NB4 (cell line): ENCODE results near the gene RRAS2.
A peak's percentile ranks its signal among the peaks of the same experiment; 100 is the strongest.

Experiments
- DNase-seq: peaks from one replicate; pipeline ENCODE4 v3.0.0; 2010; ENCODE audit warnings: low read depth
- H3K4me3 ChIP-seq: one replicate; pipeline ENCODE4 v1.5.1; 2011; ENCODE audit warnings: mild to moderate bottlenecking, low read depth, low read length, moderate library complexity
- MAX ChIP-seq: IDR thresholded peaks from 2 replicates; pipeline ENCODE4 v1.6.1; 2011; ENCODE audit warnings: low read depth, low read length
- MYC ChIP-seq: IDR thresholded peaks from 2 replicates; pipeline ENCODE4 v1.6.1; 2011; ENCODE audit warnings: low read depth, low read length
- POLR2A ChIP-seq: IDR thresholded peaks from 2 replicates; pipeline ENCODE4 v1.6.1; 2011; ENCODE audit warnings: mild to moderate bottlenecking; ENCODE audit not compliant: insufficient read length; ENCODE audit errors: extremely low read depth
- TF ChIP-seq, protein P1 (sequence below): IDR thresholded peaks from one replicate; pipeline ENCODE4 v1.5.1; 2012; ENCODE audit warnings: low read depth, low read length

Gene RRAS2

DNA sequence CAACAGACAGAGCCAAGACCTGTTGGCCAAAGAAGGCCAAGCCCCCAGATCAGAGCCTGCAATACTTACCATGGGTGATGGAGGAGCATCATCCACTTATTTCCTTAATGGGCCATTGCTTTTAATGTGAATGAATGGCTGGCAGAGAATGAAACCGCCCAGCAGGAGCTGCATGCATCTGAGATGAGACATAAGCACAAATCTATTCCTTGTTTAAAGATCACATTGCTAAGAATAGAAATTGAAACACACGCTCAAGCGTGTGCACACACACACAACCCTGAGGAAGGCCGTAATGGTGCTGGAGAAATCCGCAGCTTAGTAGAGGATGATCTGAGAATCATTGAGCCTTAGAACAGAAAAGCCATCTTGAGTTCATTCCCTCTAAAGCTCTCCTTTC, 5.3 kb upstream of the RRAS2 start:
- DNase-seq = no peak
- no peak overlapping the region for H3K4me3 ChIP-seq
- no peak for TF ChIP-seq POLR2A

DNA sequence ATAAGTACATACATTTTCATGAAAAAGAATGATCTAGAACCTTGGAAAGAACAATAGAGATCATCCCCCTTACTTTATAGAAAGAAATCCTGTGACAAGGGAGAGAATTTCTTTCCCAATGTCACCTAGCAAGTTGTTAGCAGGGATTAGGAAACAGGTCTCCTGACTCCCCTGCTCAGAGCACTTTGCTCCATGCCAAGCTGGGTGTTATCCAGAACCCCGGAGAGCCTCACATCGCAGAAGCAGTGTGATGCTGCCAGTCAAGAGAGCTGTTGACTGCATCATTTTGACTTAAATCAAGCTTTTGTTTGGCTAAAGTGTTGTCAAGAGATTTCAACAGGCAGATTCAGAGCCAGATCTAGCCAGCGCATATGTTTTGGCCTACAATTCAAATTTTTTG, 3.6 kb upstream of the RRAS2 start:
- TF ChIP-seq MAX = no peak
- TF ChIP-seq POLR2A = no peak
- no peak for TF ChIP-seq MYC
- TF ChIP-seq, protein P1, sequence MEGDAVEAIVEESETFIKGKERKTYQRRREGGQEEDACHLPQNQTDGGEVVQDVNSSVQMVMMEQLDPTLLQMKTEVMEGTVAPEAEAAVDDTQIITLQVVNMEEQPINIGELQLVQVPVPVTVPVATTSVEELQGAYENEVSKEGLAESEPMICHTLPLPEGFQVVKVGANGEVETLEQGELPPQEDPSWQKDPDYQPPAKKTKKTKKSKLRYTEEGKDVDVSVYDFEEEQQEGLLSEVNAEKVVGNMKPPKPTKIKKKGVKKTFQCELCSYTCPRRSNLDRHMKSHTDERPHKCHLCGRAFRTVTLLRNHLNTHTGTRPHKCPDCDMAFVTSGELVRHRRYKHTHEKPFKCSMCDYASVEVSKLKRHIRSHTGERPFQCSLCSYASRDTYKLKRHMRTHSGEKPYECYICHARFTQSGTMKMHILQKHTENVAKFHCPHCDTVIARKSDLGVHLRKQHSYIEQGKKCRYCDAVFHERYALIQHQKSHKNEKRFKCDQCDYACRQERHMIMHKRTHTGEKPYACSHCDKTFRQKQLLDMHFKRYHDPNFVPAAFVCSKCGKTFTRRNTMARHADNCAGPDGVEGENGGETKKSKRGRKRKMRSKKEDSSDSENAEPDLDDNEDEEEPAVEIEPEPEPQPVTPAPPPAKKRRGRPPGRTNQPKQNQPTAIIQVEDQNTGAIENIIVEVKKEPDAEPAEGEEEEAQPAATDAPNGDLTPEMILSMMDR = no peak

GRCh38 chr11:14361951-14362350, 3.0 kb upstream of the RRAS2 start:
- no peak overlapping the region for H3K4me3 ChIP-seq
- TF ChIP-seq, protein P1 = no peak

More for the DNA sequence above, 3.6 kb upstream of the RRAS2 start:
- DNase-seq = no peak
- no peak overlapping the region for H3K4me3 ChIP-seq

DNA sequence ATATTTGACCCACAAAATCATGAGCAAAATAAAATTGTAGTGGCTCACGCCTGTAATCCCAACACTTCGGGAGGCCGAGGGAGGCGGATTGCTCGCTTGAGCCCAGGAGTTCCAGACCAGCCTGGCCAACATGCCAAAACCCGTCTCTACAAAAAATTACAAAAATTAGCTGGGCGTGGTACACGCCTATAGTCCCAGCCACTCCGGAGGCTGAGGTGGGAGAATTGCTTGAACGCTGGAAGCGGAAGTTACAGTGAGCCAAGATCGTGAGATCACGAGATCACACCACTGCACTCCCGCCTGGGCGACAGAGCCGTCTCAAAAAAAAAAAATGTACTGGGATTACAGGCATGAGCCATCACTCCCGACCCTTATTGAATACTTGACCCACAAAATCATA, 2.0 kb upstream of the RRAS2 start:
- no peak overlapping the region for H3K4me3 ChIP-seq
- TF ChIP-seq POLR2A (no peak), MYC (no peak), MAX (no peak)
- TF ChIP-seq, protein P1 = no peak
- DNase-seq = peak; percentile 32

More at GRCh38 chr11:14361951-14362350, 3.0 kb upstream of the RRAS2 start:
- DNase-seq = no peak

DNA sequence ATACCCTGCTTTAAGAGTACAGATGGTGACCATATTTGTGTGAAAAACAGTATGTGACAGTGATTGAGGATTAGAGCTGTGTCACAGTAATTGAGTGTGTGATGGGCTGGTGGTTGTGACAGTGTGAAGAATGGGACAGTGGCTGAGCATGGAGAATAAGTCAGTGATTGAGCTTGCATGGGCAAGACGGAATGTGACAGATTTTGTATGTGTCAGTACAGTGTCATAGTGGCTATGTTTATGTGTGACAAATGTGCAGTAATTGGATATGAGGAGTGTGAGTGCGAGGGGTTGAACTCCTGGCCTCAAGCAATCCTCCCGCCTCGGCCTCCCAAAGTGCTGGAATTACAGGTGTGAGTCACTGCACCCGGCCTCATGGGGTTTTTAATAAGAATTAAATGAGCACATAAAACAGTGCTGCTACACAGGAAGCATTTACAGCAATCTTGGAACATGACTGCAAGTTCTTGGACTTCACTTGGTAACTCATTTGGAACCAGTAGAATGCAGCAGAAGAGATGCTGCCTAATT, 583 bp upstream of the RRAS2 start:
- TF ChIP-seq, protein P1 = no peak
- TF ChIP-seq POLR2A (no peak), MYC (no peak), MAX (no peak)
- H3K4me3 ChIP-seq = peak overlapping the region; percentile 11
- no peak for DNase-seq

DNA sequence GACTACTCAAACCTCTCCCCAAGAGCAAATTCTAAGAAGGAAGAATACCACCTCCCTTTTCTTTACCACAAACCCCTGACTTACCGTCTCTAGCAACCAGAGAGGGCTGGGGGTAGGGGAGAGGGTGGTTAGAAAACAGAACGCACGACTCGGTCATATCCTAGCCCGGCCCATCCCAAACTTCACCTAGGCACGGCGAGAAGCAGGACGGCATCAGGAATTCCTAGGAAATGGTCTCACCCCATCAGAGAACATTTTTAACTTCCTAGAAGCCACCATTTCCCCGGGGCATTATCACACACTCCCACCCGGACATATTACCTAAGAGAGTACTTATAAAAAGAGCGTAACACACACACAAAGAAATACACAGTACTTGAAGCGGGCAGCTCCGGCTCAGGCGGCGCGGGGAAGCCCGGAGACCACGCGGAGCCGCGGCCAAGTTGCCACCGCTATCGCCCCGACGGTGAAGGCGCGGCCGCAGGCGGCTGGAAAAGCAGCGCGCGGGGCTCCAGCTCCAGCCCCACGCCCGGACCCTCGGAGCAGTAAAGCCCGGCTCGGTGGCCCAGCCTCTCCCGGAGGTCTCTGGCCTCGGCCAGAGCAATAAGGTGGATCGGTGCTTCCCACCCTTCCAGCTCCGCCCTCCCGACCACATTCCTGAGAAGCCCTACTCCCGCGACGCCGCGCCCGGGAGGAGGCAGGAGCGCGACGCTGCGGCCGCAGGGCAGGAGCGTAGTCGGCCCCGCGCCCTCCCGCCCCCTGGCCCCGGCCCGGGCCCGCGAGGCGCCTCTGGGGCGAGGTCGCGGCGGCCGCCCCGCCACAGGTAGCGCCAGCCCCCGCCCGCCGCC, 878 bp downstream of the RRAS2 start:
- peak overlapping the region; percentile 46 for H3K4me3 ChIP-seq
- DNase-seq = peak; percentile 44
- TF ChIP-seq, protein P1 = no peak
- TF ChIP-seq MAX (no peak), MYC (no peak), POLR2A (no peak)
